ENCODE data around the gene HEPH.
"Not testable (repeated sequence)": the region's sequence is repeated elsewhere in the genome, so short reads cannot be mapped to it uniquely, and the experiment has no call there.

HEPH gene, protein sequence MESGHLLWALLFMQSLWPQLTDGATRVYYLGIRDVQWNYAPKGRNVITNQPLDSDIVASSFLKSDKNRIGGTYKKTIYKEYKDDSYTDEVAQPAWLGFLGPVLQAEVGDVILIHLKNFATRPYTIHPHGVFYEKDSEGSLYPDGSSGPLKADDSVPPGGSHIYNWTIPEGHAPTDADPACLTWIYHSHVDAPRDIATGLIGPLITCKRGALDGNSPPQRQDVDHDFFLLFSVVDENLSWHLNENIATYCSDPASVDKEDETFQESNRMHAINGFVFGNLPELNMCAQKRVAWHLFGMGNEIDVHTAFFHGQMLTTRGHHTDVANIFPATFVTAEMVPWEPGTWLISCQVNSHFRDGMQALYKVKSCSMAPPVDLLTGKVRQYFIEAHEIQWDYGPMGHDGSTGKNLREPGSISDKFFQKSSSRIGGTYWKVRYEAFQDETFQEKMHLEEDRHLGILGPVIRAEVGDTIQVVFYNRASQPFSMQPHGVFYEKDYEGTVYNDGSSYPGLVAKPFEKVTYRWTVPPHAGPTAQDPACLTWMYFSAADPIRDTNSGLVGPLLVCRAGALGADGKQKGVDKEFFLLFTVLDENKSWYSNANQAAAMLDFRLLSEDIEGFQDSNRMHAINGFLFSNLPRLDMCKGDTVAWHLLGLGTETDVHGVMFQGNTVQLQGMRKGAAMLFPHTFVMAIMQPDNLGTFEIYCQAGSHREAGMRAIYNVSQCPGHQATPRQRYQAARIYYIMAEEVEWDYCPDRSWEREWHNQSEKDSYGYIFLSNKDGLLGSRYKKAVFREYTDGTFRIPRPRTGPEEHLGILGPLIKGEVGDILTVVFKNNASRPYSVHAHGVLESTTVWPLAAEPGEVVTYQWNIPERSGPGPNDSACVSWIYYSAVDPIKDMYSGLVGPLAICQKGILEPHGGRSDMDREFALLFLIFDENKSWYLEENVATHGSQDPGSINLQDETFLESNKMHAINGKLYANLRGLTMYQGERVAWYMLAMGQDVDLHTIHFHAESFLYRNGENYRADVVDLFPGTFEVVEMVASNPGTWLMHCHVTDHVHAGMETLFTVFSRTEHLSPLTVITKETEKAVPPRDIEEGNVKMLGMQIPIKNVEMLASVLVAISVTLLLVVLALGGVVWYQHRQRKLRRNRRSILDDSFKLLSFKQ

DNA sequence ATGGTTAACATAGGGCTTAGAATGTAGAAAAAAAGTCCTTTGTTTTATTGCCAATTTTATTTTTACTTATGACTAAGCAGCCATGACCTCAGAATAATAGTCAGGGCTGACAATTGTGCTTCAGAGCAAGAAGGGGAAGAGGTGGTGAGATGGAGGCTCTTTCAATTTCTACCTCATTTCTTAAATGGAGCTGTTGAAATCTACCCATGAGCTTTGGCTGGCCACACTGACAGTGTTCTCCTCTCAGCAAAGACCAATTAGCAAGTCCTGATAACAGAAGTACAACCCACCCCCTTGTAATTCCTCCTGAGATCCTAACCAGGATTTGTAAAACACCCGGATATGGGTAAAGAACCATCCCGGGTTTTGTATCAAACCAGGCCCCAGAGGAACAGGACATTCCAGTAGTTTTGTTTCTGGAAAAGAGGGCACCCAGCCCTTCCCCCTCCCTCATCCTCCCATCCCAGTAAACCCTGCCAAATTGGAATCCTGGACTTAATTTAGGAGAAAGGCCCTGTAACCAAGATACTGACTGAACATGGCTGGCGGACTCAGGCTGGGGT, at the start of gene HEPH:
Gene HEPH, plus strand, starts transcription at position 399 of the 563 bp plus-strand sequence. CDS start 6,324 bp downstream, outside the sequence.
- H3K9me3 Mint-ChIP-seq: no peaks in the 10 kb centered on the region
- H3K27me3 Mint-ChIP-seq: no peaks in the 10 kb centered on the region
- no peak within 1 kb of the TSS for H3K27ac Mint-ChIP-seq
- no peaks in the 10 kb centered on the region for H3K4me1 Mint-ChIP-seq (ENCODE audit: low read depth)
- no peaks in the 10 kb centered on the region for H3K36me3 Mint-ChIP-seq (ENCODE audit: low read depth)
- H3K4me3 Mint-ChIP-seq: no peak within 1 kb of the TSS

DNA sequence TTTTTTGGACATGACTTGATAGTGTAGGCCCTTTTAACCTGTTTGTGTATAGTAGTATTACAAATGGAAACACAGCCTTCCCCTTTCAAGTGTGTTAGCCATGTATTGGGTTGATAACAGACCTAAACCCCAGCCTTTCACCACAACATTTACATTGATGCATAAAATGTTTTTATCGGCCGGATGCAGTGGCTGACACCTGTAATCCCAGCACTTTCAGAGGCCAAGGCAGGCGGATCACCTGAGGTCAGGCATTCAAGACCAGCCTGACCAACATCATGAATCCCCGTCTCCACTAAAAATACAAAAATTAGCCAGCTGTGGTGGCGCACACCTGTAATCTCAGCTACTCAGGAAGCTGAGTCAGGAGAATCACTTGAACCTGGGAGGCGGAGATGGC, 45.3 kb upstream of the HEPH start:
- H3K9me3 Mint-ChIP-seq; H3K27ac Mint-ChIP-seq; H3K4me3 Mint-ChIP-seq; H3K27me3 Mint-ChIP-seq; H3K4me1 Mint-ChIP-seq (ENCODE audit: low read depth); H3K36me3 Mint-ChIP-seq (ENCODE audit: low read depth): not testable (repeated sequence)

DNA sequence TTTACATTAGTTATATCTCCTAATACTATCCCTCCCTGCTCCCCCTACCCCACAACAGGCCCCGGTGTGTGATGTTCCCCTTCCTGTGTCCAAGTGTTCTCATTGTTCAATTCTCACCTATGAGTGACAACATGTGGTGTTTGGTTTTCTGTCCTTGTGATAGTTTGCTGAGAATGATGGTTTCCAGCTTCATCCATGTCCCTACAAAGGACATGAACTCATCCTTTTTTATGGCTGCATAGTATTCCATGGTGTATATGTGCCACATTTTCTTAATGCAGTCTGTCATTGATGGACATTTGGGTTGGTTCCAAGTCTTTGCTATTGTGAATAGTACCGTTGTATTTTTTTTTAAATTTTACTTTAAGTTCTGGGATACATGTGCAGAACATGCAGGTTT, 42.7 kb upstream of the HEPH start:
- not testable (repeated sequence) for H3K36me3 Mint-ChIP-seq (ENCODE audit: low read depth); H3K4me3 Mint-ChIP-seq; H3K4me1 Mint-ChIP-seq (ENCODE audit: low read depth); H3K27ac Mint-ChIP-seq; H3K27me3 Mint-ChIP-seq
- H3K9me3 Mint-ChIP-seq: peaks cover 18% of the 10 kb centered on the region

DNA sequence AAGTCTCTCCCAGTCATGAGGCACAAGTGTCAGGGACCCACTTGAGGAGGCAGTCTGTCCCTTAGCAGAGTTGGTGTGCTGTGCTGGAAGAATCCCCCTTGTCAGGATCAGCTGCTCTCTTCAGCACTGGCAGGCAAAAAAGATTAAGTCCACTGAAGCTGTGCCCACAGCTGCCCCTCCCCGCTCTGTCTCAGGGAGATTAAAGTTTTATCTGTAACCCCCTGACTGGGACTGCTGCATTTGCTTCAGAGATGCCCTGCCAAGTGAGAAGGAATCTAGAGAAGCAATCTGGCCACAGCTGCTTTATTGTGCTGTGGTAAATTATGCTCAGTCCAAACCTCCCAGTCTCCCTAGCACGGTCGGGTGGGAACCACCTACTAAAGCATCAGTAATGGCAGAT, 37.4 kb upstream of the HEPH start:
- H3K36me3 Mint-ChIP-seq (ENCODE audit: low read depth): no peaks in the 10 kb centered on the region
- no peak overlapping the region for H3K4me3 Mint-ChIP-seq
- peaks cover 4% of the 10 kb centered on the region for H3K27me3 Mint-ChIP-seq
- H3K4me1 Mint-ChIP-seq (ENCODE audit: low read depth): no peaks in the 10 kb centered on the region
- H3K9me3 Mint-ChIP-seq: peaks cover 13% of the 10 kb centered on the region
- H3K27ac Mint-ChIP-seq: no peak overlapping the region

DNA sequence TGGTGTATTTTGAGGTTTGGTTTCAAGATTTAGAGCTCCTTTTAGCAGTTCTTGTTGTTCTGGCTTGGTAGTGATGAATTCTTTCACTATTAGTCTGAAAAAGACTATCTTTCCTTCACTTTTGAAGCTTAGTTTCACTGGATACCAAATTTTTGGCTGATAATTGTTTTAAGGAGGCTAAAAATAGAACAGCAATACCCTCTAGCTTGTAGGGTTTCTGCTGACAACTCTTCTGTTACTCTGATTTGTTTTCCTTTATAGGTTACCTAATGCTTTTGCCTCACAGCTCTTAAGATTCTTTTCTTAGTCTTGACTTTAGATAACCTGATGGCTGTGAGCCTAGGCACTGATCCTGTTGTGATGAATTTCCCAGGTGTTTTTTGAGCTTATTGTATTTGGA, 33.6 kb upstream of the HEPH start:
- Mint-ChIP-seq H3K27me3 (peaks cover 4% of the 10 kb centered on the region), H3K4me3 (no peak overlapping the region), H3K36me3 (ENCODE audit: low read depth) (no peaks in the 10 kb centered on the region), H3K9me3 (peaks cover 3% of the 10 kb centered on the region), H3K4me1 (ENCODE audit: low read depth) (no peaks in the 10 kb centered on the region), H3K27ac (no peak overlapping the region)

DNA sequence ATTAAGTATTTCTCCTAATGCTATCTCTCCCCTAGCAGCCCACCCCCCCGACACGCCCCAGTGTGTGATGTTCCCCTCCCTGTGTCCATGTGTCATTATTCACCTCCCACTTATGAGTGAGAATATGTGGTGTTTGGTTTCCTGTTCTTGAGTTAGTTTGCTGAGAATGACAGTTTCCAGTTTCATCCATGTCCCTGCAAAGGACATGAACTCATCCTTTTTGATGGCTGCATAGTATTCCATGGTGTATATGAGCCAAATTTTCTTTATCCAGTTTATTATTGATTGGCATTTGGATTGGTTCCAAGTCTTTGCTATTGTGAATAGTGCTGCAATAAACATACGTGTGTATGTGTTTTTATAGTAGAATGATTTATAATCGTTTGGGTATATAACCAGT, 28.8 kb upstream of the HEPH start:
- not testable (repeated sequence) for H3K27me3 Mint-ChIP-seq; H3K36me3 Mint-ChIP-seq (ENCODE audit: low read depth); H3K27ac Mint-ChIP-seq; H3K4me1 Mint-ChIP-seq (ENCODE audit: low read depth); H3K9me3 Mint-ChIP-seq; H3K4me3 Mint-ChIP-seq

DNA sequence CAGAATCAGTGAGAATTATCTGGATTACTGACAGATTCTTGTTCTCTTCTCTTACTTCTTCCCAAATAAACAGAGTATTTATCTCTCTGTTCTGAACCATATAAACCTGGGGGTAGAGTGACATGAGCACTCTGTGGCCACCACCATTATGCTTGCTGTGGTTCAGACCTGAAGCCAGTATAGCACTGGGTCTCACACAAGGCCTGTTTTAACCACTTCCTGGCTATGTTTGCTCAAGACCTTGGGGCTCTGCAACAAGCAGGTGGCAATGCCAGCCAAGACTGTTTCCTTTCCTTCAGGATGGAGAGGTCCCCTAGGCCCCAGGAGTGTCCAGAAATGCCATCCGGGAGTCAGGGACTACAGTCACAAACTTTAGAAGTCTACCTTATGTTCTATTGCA, 21.7 kb upstream of the HEPH start:
- Mint-ChIP-seq H3K9me3 (no peaks in the 10 kb centered on the region), H3K27me3 (no peaks in the 10 kb centered on the region), H3K4me1 (ENCODE audit: low read depth) (no peaks in the 10 kb centered on the region), H3K27ac (no peak overlapping the region), H3K36me3 (ENCODE audit: low read depth) (no peaks in the 10 kb centered on the region), H3K4me3 (no peak overlapping the region)

DNA sequence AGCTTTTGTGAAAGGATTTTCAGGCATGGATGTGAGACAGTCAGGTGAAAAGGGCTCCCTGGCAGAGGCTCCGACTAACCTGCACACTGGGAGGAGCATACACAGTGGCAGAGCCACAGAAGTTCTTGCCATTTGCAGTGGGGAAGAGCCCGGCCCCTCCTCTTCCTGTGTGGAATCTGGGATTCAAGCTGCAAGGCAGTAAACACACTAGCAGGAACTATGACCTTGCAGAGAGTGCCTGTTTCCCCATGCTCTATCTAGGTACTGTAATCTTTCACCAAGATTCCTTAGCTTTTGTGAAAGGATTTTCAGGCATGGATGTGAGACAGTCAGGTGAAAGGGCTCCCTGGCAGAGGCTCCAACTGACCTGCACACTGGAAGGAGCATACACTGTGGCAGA, 19.8 kb upstream of the HEPH start:
- no peaks in the 10 kb centered on the region for H3K4me1 Mint-ChIP-seq (ENCODE audit: low read depth)
- H3K4me3 Mint-ChIP-seq: no peak overlapping the region
- no peaks in the 10 kb centered on the region for H3K9me3 Mint-ChIP-seq
- no peak overlapping the region for H3K27ac Mint-ChIP-seq
- no peaks in the 10 kb centered on the region for H3K27me3 Mint-ChIP-seq
- H3K36me3 Mint-ChIP-seq (ENCODE audit: low read depth): no peaks in the 10 kb centered on the region

DNA sequence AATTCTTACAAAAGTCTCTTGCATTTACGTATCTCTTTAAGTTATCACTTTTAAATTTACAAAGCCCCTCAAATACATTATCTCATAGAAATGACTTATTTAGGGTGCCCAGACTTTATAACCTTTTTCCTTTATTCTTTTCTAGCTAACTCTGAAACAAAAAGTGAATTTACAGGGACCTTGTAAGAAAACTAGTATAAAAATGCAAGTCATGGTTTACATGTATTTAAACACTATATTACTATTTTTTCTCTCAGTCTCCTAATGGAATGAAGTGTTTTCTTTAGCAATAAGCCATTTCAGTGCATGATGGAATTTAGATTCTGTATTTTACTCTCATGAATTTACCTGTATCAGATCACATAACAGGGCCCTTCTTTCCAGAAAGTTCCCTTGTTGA, 14.5 kb upstream of the HEPH start:
- Mint-ChIP-seq H3K4me1 (ENCODE audit: low read depth) (no peaks in the 10 kb centered on the region), H3K9me3 (no peaks in the 10 kb centered on the region), H3K4me3 (no peak overlapping the region), H3K27ac (no peak overlapping the region), H3K36me3 (ENCODE audit: low read depth) (no peaks in the 10 kb centered on the region), H3K27me3 (no peaks in the 10 kb centered on the region)

DNA sequence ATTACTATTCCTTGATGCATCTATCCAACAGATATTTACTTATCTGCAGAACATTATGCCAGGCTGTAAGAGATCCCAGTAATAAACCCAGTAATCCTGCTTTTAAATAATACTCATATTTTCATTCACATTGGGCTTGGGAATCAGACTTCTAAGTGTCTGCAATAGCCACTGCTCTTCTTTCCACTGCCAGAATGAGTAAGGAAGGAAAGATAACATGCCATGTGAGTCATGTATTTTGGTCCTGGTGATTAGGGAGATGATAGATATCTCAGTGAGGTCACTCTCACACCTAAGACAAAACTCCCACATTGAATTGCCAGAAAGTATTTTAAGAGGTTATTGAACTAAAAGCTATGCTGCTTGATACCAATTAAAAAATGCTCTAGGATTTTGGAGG, 13.9 kb upstream of the HEPH start:
- H3K36me3 Mint-ChIP-seq (ENCODE audit: low read depth): no peaks in the 10 kb centered on the region

DNA sequence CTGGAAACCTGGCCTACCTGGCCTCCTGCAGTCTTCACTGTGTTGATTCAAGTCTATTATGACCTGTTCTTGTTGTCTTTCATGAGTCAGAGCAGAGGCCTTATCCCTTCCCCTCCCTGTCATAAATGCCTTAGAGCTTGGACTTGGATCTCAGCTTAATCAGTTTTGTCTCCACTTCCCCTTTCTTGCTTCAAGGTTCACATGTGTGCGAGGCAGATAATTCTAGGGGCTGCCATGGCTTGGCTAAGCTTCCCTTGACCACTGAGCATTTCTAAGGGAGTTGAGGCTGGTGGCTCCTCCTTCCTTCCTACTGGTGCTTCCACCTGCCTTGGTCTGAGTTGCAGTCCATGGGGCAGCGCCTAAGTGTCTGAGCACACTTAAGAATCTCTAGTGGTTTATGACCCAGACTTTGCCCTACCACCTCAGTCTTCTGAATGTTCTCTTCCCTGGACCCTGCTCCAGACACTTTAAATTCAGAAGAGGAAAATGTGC, 1.7 kb upstream of the HEPH start:
- Mint-ChIP-seq H3K27ac (no peak overlapping the region), H3K4me3 (no peak overlapping the region), H3K36me3 (ENCODE audit: low read depth) (no peaks in the 10 kb centered on the region), H3K4me1 (ENCODE audit: low read depth) (no peaks in the 10 kb centered on the region), H3K9me3 (no peaks in the 10 kb centered on the region), H3K27me3 (no peaks in the 10 kb centered on the region)

More for the DNA sequence above, 13.9 kb upstream of the HEPH start:
- no peaks in the 10 kb centered on the region for H3K9me3 Mint-ChIP-seq
- no peak overlapping the region for H3K27ac Mint-ChIP-seq
- H3K4me3 Mint-ChIP-seq: no peak overlapping the region
- no peaks in the 10 kb centered on the region for H3K27me3 Mint-ChIP-seq
- H3K4me1 Mint-ChIP-seq (ENCODE audit: low read depth): no peaks in the 10 kb centered on the region

DNA sequence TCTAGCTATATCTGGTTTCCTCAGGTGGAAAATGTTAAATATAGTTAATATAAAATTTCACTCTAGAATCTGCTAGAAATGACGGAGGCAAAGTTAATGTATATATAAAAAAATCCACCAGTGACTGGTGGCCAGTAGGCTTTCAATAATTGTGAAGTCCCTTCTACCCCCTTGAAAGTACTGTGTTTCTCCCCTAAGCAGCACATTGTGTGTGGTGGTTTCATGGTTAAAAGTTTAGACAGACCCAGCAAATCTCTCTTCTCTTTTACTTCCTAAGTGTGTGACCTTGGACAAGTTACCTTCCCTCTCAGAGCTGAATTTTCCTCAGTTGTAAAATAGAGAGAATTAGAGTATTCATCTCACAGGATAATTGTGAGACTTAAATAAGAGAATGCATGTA, 600 bp upstream of the HEPH start:
- H3K27me3 Mint-ChIP-seq: no peaks in the 10 kb centered on the region
- no peaks in the 10 kb centered on the region for H3K36me3 Mint-ChIP-seq (ENCODE audit: low read depth)
- no peaks in the 10 kb centered on the region for H3K9me3 Mint-ChIP-seq
- no peak overlapping the region for H3K27ac Mint-ChIP-seq
- H3K4me3 Mint-ChIP-seq: no peak overlapping the region
- H3K4me1 Mint-ChIP-seq (ENCODE audit: low read depth): no peaks in the 10 kb centered on the region

DNA sequence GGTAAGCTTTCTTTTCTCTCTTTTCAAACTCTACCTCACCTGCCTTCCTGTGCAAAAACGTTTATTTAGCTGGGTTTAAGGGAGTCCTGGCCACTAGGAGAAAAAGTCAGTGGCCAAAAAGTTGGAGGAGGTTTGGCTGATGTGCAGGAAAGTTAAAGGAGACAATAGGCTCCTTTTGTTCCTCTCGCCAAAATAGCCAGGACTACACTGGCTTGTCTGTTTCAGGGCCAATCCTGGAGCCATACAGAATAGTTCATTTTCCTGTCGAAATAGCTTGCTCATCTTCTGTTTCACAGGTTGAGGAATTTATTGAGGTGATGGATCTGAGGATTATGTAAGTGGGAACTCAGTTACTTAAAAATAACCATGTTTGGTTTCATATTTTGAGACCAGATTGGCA, 423 bp downstream of the HEPH start:
- Mint-ChIP-seq H3K9me3 (no peaks in the 10 kb centered on the region), H3K4me3 (no peak overlapping the region), H3K27me3 (no peaks in the 10 kb centered on the region), H3K27ac (no peak overlapping the region), H3K4me1 (ENCODE audit: low read depth) (no peaks in the 10 kb centered on the region), H3K36me3 (ENCODE audit: low read depth) (no peaks in the 10 kb centered on the region)

DNA sequence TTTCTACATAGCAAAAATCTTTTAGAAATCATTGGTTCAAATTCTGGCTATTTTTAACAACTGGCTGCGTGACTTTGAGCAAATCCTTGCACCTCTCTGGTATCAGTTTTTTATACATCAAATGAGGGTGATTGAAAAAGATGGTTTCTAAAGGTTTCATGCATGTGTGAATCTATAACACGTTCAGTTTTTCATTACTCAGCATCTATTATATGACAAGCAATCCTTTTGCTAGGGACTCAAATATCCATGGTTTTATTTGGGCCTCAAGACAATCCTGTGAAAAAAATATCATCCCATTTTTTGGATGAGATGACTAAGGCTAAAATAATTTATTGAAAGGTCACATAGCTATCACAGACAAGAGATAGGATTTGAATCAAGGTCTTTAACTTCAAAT, 884 bp downstream of the HEPH start:
- H3K27ac Mint-ChIP-seq: no peak overlapping the region
- H3K4me1 Mint-ChIP-seq (ENCODE audit: low read depth): no peaks in the 10 kb centered on the region
- no peaks in the 10 kb centered on the region for H3K27me3 Mint-ChIP-seq
- H3K36me3 Mint-ChIP-seq (ENCODE audit: low read depth): no peaks in the 10 kb centered on the region
- H3K9me3 Mint-ChIP-seq: no peaks in the 10 kb centered on the region
- H3K4me3 Mint-ChIP-seq: no peak overlapping the region

DNA sequence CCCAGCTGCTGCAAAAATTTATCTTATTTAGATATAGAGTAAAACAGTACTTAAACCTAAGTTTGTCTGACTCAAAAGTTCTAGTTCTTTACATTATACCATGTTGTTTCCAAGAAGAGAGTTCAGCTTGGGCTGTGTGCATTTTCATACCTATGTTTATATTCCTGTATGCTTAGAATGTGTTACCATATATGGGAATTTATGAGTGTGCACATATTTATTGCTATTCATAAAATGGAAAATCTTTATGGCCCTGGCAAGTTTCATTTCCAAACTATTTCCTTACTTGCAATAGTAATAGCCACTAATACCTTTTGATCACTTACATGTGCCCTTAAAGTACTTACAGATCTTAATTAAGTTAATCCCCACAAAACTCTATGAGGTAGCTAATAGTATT, 2.6 kb downstream of the HEPH start:
- no peaks in the 10 kb centered on the region for H3K27me3 Mint-ChIP-seq
- H3K27ac Mint-ChIP-seq: no peak overlapping the region
- H3K4me1 Mint-ChIP-seq (ENCODE audit: low read depth): no peaks in the 10 kb centered on the region
- H3K9me3 Mint-ChIP-seq: no peaks in the 10 kb centered on the region
- no peaks in the 10 kb centered on the region for H3K36me3 Mint-ChIP-seq (ENCODE audit: low read depth)
- H3K4me3 Mint-ChIP-seq: no peak overlapping the region
